Stomach (tissue), 4 donors: Measurements from ENCODE around the gene C11orf58.

Source experiments
- CTCF ChIP-seq, 7 experiments: fragments of 450-650 bp in 4 of 7; fragments of 200-600 bp in 3 of 7; sonication (generic) in 3 of 7; IDR thresholded peaks; one replicate each; pipeline ENCODE4 v1.5.1; 2016 to 2019; ENCODE audit warnings: antibody characterized with exemption in 7 of 7, control low read depth in 2 of 7, mild to moderate bottlenecking in 1 of 7
- EP300 ChIP-seq: sonication (generic); formaldehyde crosslinking; IDR thresholded peaks from one replicate; pipeline ENCODE4 v1.6.1; 2017; ENCODE audit warnings: antibody characterized with exemption

- TF ChIP-seq EP300 (no peak), CTCF (IDR thresholded peaks at IDR 0.05) (no peak)
Measured at GRCh38 chr11:16690086-16690485, 48.4 kb upstream of the C11orf58 start.
